Measurements from ENCODE around the gene LACTB.

The LACTB gene

DNA sequence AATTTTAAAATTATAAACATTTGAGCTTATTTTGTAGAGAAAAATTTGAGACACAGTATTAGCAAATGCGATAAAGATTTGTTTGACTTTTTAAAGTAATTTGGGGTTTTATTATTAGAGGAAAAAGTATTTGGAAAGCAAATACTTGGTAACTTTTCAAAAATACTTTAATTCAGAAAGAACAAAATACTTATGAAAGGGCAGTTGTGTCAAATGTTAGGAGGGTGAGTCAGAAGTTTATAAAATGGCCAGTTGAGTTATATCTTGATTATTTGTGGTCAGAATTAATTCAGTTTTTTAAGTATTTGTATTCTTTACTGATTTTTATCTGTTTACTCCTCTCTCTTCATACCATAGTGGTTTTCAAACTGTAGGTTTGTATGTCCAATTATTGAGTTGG, 12.1 kb downstream of the LACTB start:
- DNase-seq (ENCODE audit: low spot score), result no peak

GRCh38 chr15:63134245-63134985, 12.8 kb downstream of the LACTB start:
- no peak for DNase-seq (ENCODE audit: low spot score)

- no peak for DNase-seq (ENCODE audit: low spot score)
Observed at GRCh38 chr15:63135281-63135680, 13.6 kb downstream of the LACTB start.

GRCh38 chr15:63135804-63136203, 14.1 kb downstream of the LACTB start:
- no peak for DNase-seq (ENCODE audit: low spot score)

DNA sequence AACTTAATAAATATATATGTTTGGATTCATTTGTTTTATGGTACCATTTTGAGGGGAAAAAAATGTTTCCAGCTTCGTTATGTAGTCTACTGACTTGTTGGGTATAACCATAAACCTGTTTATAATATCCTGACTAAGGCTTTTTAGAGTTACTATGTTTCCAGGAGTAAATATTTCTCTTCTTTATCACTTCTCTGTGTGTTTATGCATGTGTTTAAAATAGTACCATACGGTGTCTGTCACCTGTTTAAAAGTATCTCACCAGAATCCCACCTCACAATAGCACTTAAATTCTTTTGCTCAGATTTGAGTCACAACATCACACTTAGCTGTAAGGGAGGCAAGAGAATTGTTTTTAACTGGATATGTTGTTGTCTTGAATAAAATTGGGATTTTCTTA, 15.1 kb downstream of the LACTB start:
- no peak for DNase-seq (ENCODE audit: low spot score)

GRCh38 chr15:63140936-63141335, 19.3 kb downstream of the LACTB start:
- DNase-seq (ENCODE audit: low spot score), result no peak

GRCh38 chr15:63145426-63145825, 23.8 kb downstream of the LACTB start:
- no peak for DNase-seq (ENCODE audit: low spot score)

- DNase-seq (ENCODE audit: low spot score), result no peak
Observed at GRCh38 chr15:63146684-63147083, 25.0 kb downstream of the LACTB start.

DNA sequence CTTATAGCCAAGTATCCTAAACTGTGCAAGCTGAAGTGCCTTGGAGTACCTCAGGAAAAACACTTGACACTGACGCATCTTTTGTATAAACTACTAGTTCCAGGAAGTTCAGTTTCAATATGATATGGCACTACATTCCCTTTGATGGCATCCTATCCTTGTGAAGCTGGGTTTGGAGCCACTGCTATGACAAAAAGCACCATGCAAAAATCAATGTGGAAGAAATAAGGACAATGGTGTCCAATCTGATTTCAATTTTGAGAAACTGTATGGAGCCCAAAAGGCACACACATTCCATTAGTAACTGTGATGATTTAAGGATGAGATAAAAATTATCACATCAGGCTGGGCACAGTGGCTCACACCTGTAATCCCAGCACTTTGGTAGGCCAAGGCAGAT, 30.0 kb downstream of the LACTB start:
- no peak for DNase-seq (ENCODE audit: low spot score)

- no peak for DNase-seq (ENCODE audit: low spot score)
Observed at GRCh38 chr15:63155486-63155885, 33.8 kb downstream of the LACTB start.

GRCh38 chr15:63156086-63156710, 34.5 kb downstream of the LACTB start:
- DNase-seq (ENCODE audit: low spot score), result peak; percentile 25

DNA sequence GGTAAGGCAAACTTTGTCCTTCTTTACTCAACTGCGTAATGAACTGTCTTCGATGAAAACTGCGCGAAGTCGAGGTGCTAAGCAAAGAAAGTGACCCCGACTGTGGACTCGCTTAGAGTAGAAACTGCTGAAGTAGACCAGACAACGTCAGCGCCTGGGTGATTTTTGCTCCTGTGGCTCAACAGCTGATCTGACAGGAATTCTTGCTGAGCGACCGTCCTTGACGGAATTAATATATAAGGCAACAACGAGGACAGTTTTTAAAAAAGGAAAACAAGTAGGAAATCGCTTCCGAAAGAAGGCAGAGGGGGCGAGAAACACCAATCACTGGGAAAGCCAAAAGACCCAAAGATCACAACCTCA, 35.1 kb downstream of the LACTB start:
- DNase-seq (ENCODE audit: low spot score), result peak; percentile 48

- DNase-seq (ENCODE audit: low spot score), result peak; percentile 83
Observed at GRCh38 chr15:63157118-63157843, 35.6 kb downstream of the LACTB start, which contains the start of gene RPS27L. Gene RPS27L, minus strand, starts transcription at chr15:63157477. Its CDS starts 72 bp downstream, at chr15:63157405.

DNA sequence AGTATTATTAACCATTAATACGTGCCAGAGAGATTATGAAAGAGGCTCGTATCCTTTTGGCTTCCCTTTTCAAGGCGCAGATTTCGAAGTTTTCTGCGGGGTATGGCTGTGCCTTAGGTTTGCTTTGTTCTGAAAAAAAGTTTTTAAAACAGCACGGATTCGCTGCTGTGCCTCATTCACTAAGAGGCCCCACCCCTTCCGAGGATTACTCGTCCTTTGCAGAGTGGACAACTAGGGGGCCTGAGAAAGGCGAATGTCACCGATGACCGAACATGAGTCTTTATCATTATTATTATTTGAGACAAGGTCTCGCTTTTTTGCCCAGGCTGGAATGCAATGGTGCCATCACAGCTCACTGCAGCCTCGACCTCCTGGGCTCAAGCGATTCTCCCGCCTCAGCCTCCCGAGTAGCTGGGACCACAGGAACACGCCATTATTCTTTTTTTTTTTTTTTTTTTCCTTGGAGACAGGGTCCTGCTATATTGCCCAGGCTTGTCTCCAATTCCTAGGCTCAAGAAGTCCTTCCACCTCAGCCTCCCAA, 36.3 kb downstream of the LACTB start:
- peak; percentile 50 for DNase-seq (ENCODE audit: low spot score)

DNA sequence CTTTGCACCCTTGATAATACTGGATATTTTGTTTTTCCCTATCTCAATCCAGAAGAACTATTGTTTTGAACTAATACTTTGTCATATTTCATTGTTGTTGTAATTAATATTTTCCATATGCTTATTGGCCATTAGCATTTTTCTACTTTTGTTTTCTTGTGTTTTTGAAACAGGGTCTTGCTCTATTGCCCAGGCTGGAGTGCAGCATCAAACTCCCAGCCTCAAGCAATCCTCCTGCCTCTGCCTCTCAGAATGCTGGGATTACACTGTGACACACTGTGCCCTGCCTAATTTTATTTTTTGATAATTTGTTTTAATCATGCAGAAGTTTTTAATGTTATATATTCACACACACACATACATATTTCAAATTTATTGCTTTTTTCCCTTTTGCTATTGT, 39.0 kb downstream of the LACTB start:
- DNase-seq (ENCODE audit: low spot score), result no peak

DNA sequence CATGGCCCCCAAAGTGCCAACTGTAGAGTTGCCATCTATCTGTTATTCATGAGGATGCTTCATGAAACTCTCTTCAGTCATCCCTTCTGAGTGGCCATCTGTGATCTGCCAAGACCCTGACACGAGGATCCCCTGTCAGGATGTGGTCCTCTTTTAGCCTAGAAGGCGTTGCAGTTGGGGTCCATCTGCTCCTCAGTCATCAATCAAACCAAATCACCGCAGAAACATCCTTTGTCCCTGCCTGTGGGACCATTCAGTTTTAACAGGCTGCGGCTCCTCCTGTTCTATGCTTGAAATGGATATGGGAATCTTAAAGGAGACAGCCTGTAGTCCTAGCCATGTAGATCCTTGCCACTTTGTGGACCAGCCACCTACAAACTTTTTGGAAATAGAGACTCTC, 41.6 kb downstream of the LACTB start:
- no peak for DNase-seq (ENCODE audit: low spot score)

- DNase-seq (ENCODE audit: low spot score), result no peak
Observed at GRCh38 chr15:63165166-63165859, 43.7 kb downstream of the LACTB start.

GRCh38 chr15:63166219-63166618, 44.6 kb downstream of the LACTB start:
- peak; percentile 23 for DNase-seq (ENCODE audit: low spot score)

GRCh38 chr15:63169788-63170187, 48.1 kb downstream of the LACTB start:
- no peak for DNase-seq (ENCODE audit: low spot score)

- no peak for DNase-seq (ENCODE audit: low spot score)
Observed at GRCh38 chr15:63172376-63172775, 50.7 kb downstream of the LACTB start.

GRCh38 chr15:63172851-63173451, 51.3 kb downstream of the LACTB start:
- DNase-seq (ENCODE audit: low spot score), result no peak

DNA sequence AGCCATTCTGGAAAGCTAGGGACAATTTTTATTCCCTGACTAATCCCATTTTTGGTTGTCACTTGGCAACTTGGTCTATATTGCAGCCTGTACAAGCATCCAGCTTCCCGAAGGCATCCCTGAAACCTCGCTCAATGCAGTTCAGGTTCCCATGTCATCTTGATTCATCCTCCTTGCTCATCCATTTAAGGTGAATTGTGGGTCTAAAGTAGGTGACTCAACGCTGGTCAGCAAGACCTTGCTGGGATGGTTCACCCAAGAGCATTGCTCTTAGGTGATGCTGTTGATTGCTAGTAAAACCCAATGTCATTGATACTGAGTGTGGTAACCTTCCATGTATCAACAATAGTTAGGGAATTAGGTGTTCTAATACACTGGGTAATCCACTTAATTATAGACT, 54.6 kb downstream of the LACTB start:
- no peak for DNase-seq (ENCODE audit: low spot score)
